SK-N-MC (cell line): ENCODE data around the gene DLG2.

Source experiments
- EZH2 ChIP-seq: fragments of 200-600 bp; sonication (generic); IDR thresholded peaks from one replicate; pipeline ENCODE4 v1.6.1; 2017; ENCODE audit warnings: antibody characterized with exemption
- FOXP2 ChIP-seq: optimal IDR thresholded peaks from 2 replicates; pipeline ENCODE3; 2011; ENCODE audit warnings: mild to moderate bottlenecking, moderate library complexity; ENCODE audit not compliant: insufficient read depth; ENCODE audit errors: extremely low read length, control extremely low read depth
- POLR2AphosphoS5 ChIP-seq: IDR thresholded peaks from 2 replicates; pipeline ENCODE4 v1.6.1; 2012; ENCODE audit warnings: mild to moderate bottlenecking, low read depth, low read length, borderline replicate concordance

DNA sequence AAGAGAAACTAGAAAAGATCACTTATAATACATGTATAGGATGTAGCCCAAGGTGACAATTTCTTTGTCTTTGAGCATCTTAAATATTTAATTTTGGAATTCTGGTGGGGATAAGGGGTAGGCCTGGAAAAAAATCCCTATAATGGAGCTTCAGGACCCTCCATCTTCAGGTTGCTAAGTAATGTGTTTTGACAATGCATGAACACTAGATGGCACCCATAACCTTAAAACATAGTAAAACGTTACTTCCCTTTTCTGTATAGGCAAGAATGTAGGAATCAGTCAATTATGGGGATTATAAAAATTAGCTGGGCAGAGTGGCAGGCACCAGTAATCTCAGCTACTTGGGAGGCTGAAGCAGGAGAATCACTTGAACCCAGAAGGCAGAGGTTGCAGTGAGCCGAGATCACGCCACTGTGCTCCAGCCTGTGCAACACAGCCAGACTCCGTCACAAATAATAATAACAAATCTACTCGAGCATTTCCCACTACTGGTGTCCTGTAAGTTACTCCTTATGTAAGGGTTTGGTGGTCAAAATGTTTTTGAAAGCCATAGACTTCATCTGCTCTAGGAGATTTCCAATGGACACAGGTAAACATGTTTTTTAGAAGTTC, 1799.1 kb downstream of the DLG2 start:
- TF ChIP-seq FOXP2 = no peak
- TF ChIP-seq EZH2 = no peak
- TF ChIP-seq POLR2AphosphoS5 = no peak
